Measurements from ENCODE around the gene BRI3. TPM values are rescaled to one million over a fixed set of nuclear protein-coding genes. Genes with fewer than 3 reads are reported as not detected.

Gene BRI3
- total and polyA plus RNA-seq, 2 of the 4 experiments (the other 2 are of a cell fraction) = 24.7 to 68.3 TPM

- in situ Hi-C loops (cut with MboI; ENCODE audit: low sequenced_read_pairs) (loop anchor here (10.0 kb wide), 1 partner anchor 209 kb away; no protein-coding TSS in a partner anchor), dilution Hi-C loops (cut with HindIII; ENCODE audit: low sequenced_read_pairs, unreplicated experiment) (no loop called here), intact Hi-C loops (cut with micrococcal nuclease) (no loop called here)
- no peak overlapping the region for H3K4me2 ChIP-seq (ENCODE audit: low read depth, low read length)
- H3K9ac ChIP-seq (ENCODE audit: low read depth, low read length) = no peak overlapping the region
- no peak overlapping the region for H4K8ac ChIP-seq (ENCODE audit: low read depth in 2 of 2, low read length in 2 of 2)
- no peak overlapping the region for H3K4me3 ChIP-seq (ENCODE audit: insufficient read depth, low read depth, low read length)
- no peak overlapping the region for H3K18ac ChIP-seq (ENCODE audit: low read depth, low read length)
- H3K36me3 ChIP-seq (ENCODE audit: control insufficient read depth, insufficient read depth, low read length) = peaks cover 30% of the 10 kb centered on the region; the same call in 1 of the 2 replicates
- H2BK120ac ChIP-seq (ENCODE audit: low read depth, low read length) = no peak overlapping the region
- no peaks in the 10 kb centered on the region for H3K4me1 ChIP-seq (ENCODE audit: control insufficient read depth, insufficient read depth, low read length)
- H3K4ac ChIP-seq (ENCODE audit: low read depth, low read length) = no peak overlapping the region
- TF ChIP-seq CHD1 (IDR thresholded peaks at IDR 0.05; ENCODE audit: low read depth, low read length) (no peak), MXI1 (IDR thresholded peaks at IDR 0.05; ENCODE audit: borderline replicate concordance, low read depth, low read length) (no peak), RFX5 (IDR thresholded peaks at IDR 0.05; ENCODE audit: low read depth, low read length) (no peak), RCOR1 (IDR thresholded peaks at IDR 0.05; ENCODE audit: insufficient replicate concordance, low read length) (no peak), RAD21 (IDR thresholded peaks at IDR 0.05; ENCODE audit: low read length) (no peak), BHLHE40 (IDR thresholded peaks at IDR 0.05; ENCODE audit: low read depth, low read length) (no peak), CEBPB (IDR thresholded peaks at IDR 0.05; ENCODE audit: low read depth, low read length) (no peak)
- ATAC-seq (ENCODE audit: low read depth) (no peak), DNase-seq (no peak)
- no peak overlapping the region for H2BK15ac ChIP-seq (ENCODE audit: low read depth, low read length)
- H2AK5ac ChIP-seq (ENCODE audit: low read depth, low read length) = no peak overlapping the region
- CTCF ChIA-PET = no interaction called here
- H2BK20ac ChIP-seq (ENCODE audit: low read depth, low read length) = no peak overlapping the region
- H3K79me1 ChIP-seq (ENCODE audit: low read depth in 1 of 2, low read length in 2 of 2) = no peaks in the 10 kb centered on the region
- H3K27ac ChIP-seq (ENCODE audit: insufficient read depth, low read length) = no peak overlapping the region
- no peak overlapping the region for H4K91ac ChIP-seq (ENCODE audit: insufficient read depth, low read depth, low read length)
- H3K9me1 ChIP-seq (ENCODE audit: insufficient read depth, low read length) = peaks cover 2% of the 10 kb centered on the region; the same call in 1 of the 2 replicates
- WGBS, 2 experiments (ENCODE audit: extremely low coverage in 2 of 2, insufficient read length in 1 of 2) = 84% methylated on average over 8 of the region's 32 CpGs; no CpG with 5 or more reads in 1 of the 2 experiments
- H3K27me3 ChIP-seq (ENCODE audit: control insufficient read depth, insufficient read depth, low read length) = no peaks in the 10 kb centered on the region
- H2AFZ ChIP-seq (replicated peaks; ENCODE audit: low read length, poor library complexity) = no peak overlapping the region
- no peak overlapping the region for H3K56ac ChIP-seq (ENCODE audit: extremely low read depth, insufficient read depth, low read length)
- H2AK9ac ChIP-seq (replicated peaks; ENCODE audit: low read depth, low read length, poor library complexity) = no peak overlapping the region
- H3K9me3 ChIP-seq (ENCODE audit: control insufficient read depth, insufficient read depth, low read length) = no peaks in the 10 kb centered on the region
- H2BK5ac ChIP-seq (ENCODE audit: low read depth, low read length, poor library complexity, severe bottlenecking) = no peak overlapping the region
- no peaks in the 10 kb centered on the region for H4K20me1 ChIP-seq (ENCODE audit: insufficient read depth, low read length)
- POLR2A ChIA-PET (ENCODE audit: unreplicated experiment) = no interaction called here
- H3K14ac ChIP-seq (replicated peaks; ENCODE audit: low read depth, low read length) = no peak overlapping the region
- no peak overlapping the region for H4K5ac ChIP-seq (ENCODE audit: low read depth, low read length)
- no peak overlapping the region for H3K23ac ChIP-seq (ENCODE audit: low read depth, low read length)
- BruUV-seq (replicated peaks) = TSS peak; percentile 52
These were observed 48.0 kb upstream of the BRI3 start for GRCh38 chr7:98233219-98234070.

Data from IMR-90 (cell line).